IMR-90 (cell line): ENCODE results near the gene VPS54. TPM values are rescaled to one million over a fixed set of nuclear protein-coding genes. Genes with fewer than 3 reads are reported as not detected.

Experiments used
- MAZ ChIP-seq: IDR thresholded peaks from 2 replicates; pipeline ENCODE4 v1.6.1; 2012; ENCODE audit warnings: low read depth, mild to moderate bottlenecking, low read length, improper control_type of control experiment, moderate library complexity, borderline replicate concordance
- microRNA-seq, 2 experiments: library from miRNA; stranded (forward) in 1 of 2; unstranded in 1 of 2; fragments of 10-50 nt in 1 of 2; fragments of <30 nt in 1 of 2; gene quantifications in 1 of 2; microRNA quantifications in 1 of 2; one replicate each; pipeline versions ENCODE3 to v1.1.0; 2013 to 2020; ENCODE audit not compliant: insufficient read depth in 1 of 2, insufficient read length in 1 of 2, unreplicated experiment in 1 of 2
- polyA plus RNA-seq, 3 experiments: library from polyadenylated mRNA; depleted of rRNA; stranded (reverse); fragments of >200 nt; gene quantifications; 2 replicates each; pipeline ENCODE4 v1.2.3, GENCODE V29; 2012; ENCODE audit warnings: low replicate concordance in 1 of 3
- small RNA-seq, 5 experiments: library from RNA; depleted of rRNA; stranded (forward); fragments of <200 nt; gene quantifications; one replicate each; pipeline ENCODE3, GENCODE V24; 2012
- total RNA-seq: library from RNA; depleted of rRNA; stranded (reverse); fragments of >200 nt; gene quantifications from 2 replicates; pipeline ENCODE4 v1.2.3, GENCODE V29; 2012; rRNA removed
- TF ChIP-seq, protein P1 (sequence below): fragments of 150-350 bp; IDR thresholded peaks from 2 replicates; pipeline ENCODE4 v1.6.1; 2017; ENCODE audit warnings: mild to moderate bottlenecking, antibody characterized with exemption, low read length, low read depth

VPS54 gene
- total and polyA plus RNA-seq, 2 of the 4 experiments (the other 2 are of a cell fraction): 7.1 to 18.1 TPM

DNA sequence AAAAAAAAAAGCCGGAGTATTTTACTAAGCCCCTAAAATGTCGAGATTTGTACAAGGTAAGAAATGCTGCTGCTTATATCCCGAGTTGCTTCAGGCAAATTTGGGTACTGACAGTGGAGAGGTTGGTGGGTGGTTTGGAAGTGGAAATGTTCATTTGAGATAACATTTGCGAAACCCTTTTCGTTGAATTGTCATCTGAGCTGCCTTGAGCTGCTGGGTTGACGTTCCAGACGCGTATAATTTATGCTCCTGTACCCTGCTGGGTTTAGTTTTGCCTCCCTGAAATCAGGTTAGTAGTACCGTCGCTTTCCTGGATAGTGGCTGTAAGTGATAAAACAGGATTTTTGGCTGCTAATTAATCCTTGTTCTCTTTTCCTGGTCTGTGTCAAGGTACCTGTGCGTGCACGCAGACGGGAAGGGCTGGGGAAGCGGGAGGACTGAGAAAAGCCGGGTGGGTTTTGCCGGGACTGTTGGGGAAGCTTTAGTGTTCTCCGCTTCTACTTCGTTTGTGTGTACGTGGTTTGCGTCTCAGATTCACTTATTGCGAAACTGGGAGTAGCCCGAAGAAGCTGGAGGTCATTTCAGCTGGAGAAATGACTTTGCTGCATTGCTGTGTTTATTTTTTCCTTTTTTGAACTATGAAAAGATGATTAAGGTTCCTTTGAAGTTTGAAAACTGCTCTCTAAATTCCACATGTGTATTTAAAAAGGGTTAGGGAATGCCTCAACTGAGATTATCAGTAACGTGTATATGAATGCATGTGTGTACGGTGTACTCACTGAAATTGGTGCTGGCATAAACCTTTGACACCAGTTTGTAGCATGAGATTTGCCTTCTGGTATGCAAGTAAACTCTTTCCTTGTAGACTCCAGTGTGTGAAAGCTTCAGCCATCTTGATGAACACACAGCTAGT, 176.8 kb downstream of the VPS54 start (continued):
- TF ChIP-seq MAZ: 0 out of 2 replicates have a peak, but pooled peaks have one; percentile 27
- TF ChIP-seq, protein P1, sequence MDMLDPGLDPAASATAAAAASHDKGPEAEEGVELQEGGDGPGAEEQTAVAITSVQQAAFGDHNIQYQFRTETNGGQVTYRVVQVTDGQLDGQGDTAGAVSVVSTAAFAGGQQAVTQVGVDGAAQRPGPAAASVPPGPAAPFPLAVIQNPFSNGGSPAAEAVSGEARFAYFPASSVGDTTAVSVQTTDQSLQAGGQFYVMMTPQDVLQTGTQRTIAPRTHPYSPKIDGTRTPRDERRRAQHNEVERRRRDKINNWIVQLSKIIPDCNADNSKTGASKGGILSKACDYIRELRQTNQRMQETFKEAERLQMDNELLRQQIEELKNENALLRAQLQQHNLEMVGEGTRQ: no peak

Small RNAs within 50 kb of the gene (microRNA-seq; reads per million reads assigned to microRNA genes)
- gene RF01293 (ENCODE audit: insufficient read depth, insufficient read length): not detected

Small RNAs within 50 kb of the gene (small RNA-seq; reads per million reads assigned to genes)
- gene RF01293: 0 reads per million in 5 experiments

Other genes starting within 250 kb of the VPS54 start
- 58.8 and 101 TPM in 2 replicates for gene UGP2, start 177.5 kb downstream of the VPS54 start, total RNA-seq
- 36.7 and 45.0 TPM in 2 replicates for gene UGP2, start 177.5 kb downstream of the VPS54 start, polyA plus RNA-seq (2012; rRNA removed)
- gene PELI1, start 125.0 kb upstream of the VPS54 start, total RNA-seq: 2.5 and 4.2 TPM in 2 replicates
- gene PELI1, start 125.0 kb upstream of the VPS54 start, polyA plus RNA-seq (2012; rRNA removed): 2.2 and 2.3 TPM in 2 replicates